UCSD-AML1 (cell line): ENCODE results near the gene HECW1.
"Not testable (repeated sequence)": the region's sequence is repeated elsewhere in the genome, so short reads cannot be mapped to it uniquely, and the experiment has no call there.

ENCODE experiments used
- DNase-seq: peaks from one replicate; lab custom pipeline; 2025; ENCODE audit not compliant: unreplicated experiment; lab: John Stamatoyannopoulos, UW

The HECW1 gene

DNA sequence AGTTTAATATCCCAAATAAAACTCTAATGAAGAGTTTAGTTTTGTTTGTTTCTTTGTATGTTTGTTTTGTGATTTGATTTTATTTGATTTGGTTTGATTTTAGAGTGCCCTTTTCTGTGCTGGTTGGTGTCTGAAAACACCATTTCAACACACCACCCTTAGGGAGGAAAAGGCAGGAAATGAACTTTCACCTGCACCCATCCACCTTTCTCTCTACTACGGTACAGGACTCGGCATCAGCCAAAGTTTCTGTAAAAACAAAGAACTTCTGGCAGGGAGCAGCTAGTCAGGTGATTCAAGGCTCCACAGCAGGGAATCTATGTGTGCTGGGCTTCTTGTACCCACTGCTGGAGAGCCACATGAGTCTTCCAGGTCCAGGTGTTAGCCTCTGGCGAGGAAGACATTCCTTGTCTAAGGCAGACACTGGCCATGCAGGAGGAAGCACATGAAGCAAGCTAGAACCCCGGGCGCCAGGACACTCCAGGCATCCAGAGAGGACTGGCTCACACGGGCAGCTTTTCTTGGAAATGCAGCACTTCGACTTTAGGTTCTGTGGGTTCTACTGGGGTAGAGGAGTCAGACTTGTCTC is 448.4 kb downstream of the HECW1 start:
- DNase-seq = no peak

- DNase-seq = no peak
Observed at GRCh38 chr7:43562383-43562782, 449.9 kb downstream of the HECW1 start.

GRCh38 chr7:43565786-43566185 is 453.3 kb downstream of the HECW1 start:
- DNase-seq = no peak

GRCh38 chr7:43568529-43568928 is 456.1 kb downstream of the HECW1 start:
- DNase-seq = no peak

- no peak for DNase-seq
Observed at GRCh38 chr7:43569424-43569823, 457.0 kb downstream of the HECW1 start.

DNA sequence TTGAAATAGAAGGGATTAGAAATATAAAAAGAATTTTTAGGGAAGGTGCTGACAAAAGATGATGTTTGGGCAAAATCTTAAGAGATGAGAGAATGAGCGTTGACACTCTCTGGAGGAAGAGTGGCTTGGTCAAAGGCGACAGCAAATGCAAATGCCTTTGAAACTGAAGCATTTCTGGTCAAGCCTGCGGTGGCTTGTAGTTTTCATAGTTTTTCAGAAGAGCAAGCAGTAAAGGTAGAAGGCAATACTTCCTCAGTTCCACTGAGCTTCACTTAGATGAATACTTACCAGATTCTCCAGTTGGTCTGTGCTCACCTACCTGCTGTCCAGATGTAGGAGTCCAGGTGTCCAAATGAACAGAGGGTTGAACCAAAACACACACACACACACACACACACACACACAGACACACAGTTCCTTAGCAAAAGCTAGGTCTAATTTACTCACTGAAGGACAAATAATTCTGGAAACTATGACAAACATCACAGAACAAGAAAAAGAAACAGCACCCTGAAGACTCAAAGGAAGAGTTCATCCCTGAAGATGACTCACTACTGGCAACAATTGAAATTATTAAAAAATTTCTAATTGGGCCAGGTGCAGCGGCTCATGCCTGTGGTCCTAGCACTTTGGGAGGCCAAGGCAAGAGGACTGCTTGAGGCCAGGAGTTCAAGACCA is 458.4 kb downstream of the HECW1 start:
- no peak for DNase-seq

DNA sequence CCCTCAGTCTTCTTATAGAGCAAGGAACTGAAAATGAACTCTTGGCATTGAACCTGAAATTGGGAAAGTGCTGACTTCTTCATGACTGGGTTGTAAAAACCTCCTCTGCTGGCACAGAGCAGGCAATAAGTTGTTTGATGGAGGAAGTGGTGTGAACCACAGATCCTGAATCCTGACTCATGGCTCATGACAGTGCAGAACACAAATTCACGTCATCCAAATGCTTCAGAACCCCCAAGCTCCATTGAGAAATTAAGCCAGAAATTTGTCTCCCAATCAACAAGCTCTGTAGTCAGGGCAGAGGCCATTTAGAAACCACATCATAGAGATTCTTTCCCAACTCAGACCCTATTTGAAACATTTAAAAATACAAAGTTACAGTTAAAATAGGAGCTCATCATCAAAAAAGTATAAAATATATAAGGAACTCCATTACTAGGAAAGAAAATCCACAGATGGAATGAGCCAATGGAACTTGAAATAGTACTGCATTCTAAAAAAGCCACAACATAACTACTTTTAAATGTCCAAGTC is 460.1 kb downstream of the HECW1 start:
- peak; percentile 25 for DNase-seq

GRCh38 chr7:43573832-43574231 is 461.4 kb downstream of the HECW1 start:
- not testable (repeated sequence) for DNase-seq

DNA sequence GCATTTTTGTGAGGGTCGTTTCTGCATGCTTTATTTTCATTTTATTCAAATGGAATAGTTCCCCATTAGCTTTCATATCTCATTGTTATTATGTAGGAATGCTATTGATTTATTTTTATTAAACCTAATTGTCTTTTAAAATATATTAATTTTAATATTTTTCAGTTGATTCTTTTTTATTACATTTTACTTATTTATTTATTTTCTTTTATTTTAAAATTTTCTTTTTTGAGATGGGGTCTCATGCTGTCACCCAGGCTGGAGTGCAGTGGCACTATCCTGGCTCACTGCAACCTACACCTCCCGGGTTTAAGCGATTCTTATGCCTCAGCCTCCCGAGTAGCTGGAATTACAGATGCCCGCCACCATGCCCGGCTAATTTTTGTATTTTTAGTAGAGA is 463.1 kb downstream of the HECW1 start:
- DNase-seq = no peak

- no peak for DNase-seq
Observed at GRCh38 chr7:43576241-43576640, 463.8 kb downstream of the HECW1 start.

DNA sequence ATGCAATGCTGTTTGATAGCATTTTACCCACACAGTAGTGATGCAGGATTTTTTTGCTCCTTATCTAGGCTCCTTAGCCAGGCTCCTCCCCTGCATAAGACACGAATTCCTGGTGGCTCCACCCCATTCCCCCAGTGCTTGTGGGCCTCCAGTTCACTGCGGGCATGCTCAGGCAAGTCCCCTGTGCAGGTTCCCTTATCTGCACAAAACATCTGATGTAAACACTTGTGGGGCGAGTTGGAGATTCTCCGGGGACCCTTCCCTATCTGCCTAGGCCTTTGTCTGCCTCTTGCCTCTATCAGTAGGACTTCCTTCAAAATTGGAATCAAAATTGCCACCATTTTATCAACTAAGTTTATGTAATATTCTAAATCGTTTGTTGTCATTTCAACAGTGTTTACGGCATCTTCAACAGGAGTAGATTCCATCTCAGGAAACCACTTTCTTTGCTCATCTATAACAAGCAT is 465.1 kb downstream of the HECW1 start:
- DNase-seq = peak; percentile 18

DNA sequence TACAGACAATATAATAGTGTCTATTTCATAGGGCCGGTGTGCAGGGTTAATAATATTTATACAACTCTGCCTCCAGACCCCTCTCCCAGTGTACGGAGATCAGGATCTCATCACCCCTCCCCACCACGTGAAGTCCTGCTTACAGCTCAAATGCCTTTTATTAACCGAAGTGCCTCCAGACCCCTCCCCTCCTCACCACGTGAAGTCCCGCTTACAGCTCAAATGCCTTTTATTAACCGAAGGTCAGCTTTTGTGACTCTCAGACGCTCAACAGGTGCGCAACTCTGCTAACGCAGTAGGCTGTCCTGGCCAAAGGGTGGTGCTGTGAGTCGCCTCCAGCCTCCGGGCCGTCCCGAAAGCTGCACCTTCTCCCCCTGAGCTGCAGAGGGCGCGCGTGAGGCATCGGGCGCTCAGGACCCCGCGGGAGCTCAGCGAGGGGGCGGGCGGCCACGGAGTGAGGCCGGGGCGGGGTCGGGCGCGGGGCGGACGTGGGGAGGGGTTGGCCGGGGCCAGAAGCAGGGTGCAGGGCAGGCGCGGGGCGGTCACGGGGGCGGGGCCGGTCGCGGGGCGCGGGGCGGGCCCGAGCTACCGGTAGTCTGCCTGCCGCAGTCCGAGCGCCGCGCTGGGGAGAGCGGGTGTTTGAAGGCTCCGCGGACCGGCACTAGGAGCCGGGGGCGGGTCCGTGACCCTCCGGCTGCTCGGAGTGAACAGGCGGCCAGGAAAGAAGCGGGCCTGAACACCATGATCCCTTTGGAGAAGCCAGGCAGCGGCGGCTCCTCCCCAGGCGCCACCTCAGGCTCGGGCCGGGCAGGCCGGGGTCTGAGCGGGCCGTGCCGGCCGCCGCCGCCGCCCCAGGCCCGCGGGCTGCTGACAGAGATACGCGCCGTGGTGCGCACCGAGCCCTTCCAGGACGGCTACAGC is 470.3 kb downstream of the HECW1 start, which contains the start of gene STK17A:
STK17A (plus strand) TSS at position 606 of the 921 bp plus-strand sequence; CDS start at position 742, 136 bp downstream.
- peak; percentile 83 for DNase-seq

DNA sequence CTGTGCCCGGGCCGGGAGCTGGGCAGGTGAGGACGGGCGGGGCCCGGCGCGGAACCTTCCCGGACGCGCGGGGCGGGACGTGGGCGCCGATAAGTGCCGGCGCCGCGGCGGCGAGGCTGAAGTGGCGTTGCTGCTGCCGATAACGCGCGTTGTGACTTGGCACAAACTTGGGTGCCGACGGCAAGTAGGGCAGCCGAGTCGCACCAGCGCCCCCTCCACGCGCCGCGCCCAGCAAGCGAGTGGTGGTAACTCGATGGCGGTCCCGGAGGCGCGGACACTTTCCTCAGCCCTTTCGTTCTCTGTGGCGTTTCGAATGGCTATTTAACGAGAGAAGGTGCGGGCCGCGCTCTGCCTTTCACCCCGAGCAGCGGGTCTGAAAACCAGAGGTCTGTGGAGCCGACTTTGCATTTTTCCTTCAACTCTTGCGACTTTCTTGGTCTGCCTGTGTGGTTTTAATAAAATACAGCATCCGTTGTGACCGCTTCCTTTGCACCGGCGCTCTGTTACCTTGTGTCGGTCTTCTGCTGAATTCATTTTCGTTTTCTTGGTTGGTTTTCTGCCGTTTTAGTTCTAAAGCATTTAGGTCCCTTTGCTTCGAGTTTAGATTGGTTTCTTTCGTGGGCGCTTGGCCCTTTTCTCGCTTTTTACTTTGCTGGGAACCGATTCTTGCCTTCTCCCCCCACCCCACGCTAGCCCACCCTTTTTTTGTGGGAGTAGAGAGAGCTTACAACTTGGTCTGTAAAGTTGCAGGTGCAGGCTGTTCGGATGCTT is 471.2 kb downstream of the HECW1 start:
- peak; percentile 59 for DNase-seq

DNA sequence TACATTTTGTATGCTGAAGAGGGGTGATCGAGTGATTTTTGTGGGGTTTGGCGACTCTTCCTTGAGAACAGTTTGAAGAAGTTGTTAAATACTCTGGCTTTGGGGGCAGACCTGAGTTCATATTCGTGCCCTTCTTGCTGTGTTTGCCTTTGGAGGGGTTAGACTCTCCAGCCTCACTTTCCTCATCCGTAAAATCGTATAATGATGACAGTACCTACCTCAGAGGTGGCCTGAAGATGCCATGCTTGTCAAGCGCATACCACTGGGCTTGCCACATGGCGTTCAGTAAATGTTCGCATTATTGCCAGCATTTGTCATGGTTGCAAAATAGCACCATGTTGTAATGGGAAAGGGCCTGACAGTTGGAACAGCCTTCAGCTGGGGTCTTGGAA is 471.7 kb downstream of the HECW1 start:
- no peak for DNase-seq

- not testable (repeated sequence) for DNase-seq
Observed at GRCh38 chr7:43584733-43585132, 472.3 kb downstream of the HECW1 start.

DNA sequence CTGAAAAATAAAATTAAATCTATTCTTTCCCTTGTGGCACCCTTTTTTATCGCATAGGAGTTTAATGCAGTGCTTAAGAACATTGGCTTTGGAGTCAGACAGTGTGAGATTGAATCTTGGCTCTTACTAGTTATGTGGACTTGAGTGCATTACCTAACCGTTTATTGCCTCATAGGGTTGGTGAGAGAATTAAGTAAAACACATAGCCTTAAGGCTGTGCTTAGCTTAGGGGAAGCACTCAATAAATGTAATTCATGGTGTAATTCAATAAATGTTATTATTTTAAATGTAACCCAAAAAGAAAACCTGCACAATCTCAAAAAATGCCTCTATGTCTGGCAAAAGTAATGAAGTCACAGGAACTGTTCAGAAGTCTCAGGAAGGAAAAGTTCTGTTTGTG is 473.1 kb downstream of the HECW1 start:
- no peak for DNase-seq

DNA sequence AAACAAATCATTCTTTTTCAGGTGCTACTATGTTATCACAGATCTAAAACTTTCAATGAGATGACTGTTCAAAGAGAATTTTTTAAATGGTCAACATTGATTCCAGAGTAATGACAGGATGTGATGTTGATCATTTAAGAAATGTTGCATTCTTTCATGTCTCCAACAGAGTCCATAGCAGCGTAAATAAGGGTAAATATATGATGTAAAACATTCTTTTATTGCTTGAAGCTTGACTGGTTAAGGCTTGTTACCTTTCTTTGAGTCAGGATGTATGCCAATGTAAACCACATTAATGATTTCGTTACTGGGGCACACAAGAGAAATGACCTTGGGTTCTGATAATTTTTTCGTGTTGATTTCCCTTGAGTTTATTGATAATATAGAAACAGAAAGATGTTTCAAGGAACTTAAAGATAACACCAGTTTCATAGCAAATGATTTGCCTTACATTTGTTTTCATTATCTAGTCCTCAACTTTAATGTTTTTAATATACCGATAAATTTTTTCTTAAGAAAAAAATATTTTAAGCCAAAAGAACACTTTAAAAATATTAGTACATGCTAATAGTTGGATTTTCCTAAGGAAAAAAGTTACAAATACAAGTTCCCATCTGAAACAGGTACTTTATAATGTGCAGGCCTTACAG is 473.9 kb downstream of the HECW1 start:
- no peak for DNase-seq

- DNase-seq = no peak
Observed at GRCh38 chr7:43588477-43589132, 476.2 kb downstream of the HECW1 start.

GRCh38 chr7:43589133-43589478 is 476.7 kb downstream of the HECW1 start:
- DNase-seq = no peak

- DNase-seq = no peak
Observed at GRCh38 chr7:43589728-43590127, 477.3 kb downstream of the HECW1 start.
